GM10847 (cell line): ENCODE data around the gene DUSP10.

Source experiments
- POLR2A ChIP-seq: IDR thresholded peaks from 2 replicates; pipeline ENCODE4 v1.6.1; 2011; ENCODE audit not compliant: insufficient read length; ENCODE audit errors: extremely low read depth

Gene DUSP10

DNA sequence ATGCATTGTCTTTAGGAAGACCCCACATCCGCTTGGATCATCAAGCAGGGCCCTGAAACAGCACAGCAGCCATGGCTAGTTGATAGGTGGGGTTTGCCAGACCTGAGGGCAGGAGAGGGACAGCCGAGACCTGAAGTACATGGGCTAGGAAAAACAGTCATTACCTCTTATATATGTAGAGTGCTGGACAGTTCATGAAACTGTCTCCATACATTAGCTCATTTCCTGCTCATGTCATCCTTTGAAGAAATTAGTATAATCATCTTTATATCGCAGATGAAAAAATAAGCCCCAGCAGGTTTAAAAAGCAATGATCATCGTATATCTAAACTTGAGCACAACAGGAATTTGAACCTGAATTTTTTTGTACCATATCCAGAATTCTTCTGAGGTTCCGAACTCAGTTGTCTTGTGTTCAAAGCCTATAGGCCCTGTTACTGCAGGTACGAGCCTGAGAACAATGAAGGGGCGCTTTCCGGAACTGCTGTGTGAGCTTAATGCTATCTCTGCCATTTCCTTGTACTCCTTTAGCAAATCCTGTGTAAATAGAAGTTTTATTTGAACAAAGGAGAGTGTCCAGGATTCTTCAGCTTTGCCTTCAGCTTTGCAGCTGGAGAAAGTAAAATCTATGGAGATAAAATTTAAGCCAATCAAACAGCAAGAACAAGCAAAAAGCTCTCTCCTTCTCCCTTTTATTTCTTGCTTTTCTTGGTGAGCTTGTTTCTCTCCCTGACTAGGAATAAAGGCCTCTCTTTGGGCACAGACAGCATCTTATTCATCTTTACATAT lies 32.4 kb upstream of the DUSP10 start:
- no peak for TF ChIP-seq POLR2A

DNA sequence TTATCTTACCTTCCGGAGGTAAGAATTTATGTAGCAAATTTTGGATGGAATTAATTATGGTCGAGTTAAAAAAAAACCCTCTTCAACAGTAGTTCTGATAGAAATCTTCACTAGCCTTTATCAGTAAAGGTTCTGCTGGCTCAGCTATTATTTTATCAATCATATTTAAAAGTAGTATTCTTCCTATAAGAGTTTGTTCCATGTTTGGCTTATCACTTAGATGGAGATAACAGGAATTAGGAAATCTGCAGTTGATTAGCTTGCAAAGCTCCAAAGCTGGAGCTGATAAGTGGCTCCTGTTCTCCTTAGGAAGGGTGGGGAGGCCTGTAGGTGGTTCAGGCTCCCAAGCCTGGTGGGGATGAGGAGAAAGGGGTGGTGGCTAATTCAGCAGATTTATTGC lies 31.5 kb upstream of the DUSP10 start:
- no peak for TF ChIP-seq POLR2A

DNA sequence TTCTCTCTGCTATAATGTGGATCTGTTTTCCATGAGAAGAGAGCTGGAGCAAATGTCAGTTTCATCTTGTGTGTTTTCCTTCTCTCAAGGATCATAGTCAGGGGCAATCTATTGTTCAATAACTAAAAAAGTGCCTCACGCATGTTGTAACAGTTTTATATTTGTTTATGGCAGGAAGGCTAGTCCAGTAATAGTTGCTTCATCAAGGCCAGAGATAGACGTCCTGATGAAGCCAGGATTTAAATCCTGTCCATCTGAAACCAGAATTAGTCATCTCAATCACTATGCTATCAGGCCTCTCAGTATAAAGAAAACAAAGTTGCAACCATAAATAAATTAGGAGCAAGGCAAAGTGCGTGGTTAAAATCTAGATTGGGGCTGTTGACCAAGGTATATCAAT lies 30.2 kb upstream of the DUSP10 start:
- TF ChIP-seq POLR2A = no peak

GRCh38 chr1:221768444-221769066 lies 26.7 kb upstream of the DUSP10 start:
- TF ChIP-seq POLR2A = no peak

- no peak for TF ChIP-seq POLR2A
Observed at GRCh38 chr1:221766210-221766609, 24.3 kb upstream of the DUSP10 start.

DNA sequence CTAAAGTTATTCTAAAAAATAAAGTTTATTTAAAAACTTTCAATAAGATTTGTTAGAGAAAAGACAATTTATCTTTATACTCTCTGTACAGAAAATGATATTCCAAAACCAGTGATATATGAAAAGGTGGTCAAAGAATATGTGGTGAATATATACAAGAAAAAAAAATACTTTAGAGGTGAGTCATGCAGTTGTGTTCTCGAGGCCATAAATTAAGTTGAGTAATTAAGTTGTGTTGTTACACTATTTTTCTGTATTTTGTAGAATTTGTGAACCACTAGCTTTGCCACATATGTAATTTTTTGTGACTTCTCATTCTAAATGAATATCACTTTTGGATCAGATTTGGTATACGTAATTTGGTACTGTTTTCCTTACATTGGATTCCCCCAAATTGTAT lies 23.6 kb upstream of the DUSP10 start:
- TF ChIP-seq POLR2A = no peak

DNA sequence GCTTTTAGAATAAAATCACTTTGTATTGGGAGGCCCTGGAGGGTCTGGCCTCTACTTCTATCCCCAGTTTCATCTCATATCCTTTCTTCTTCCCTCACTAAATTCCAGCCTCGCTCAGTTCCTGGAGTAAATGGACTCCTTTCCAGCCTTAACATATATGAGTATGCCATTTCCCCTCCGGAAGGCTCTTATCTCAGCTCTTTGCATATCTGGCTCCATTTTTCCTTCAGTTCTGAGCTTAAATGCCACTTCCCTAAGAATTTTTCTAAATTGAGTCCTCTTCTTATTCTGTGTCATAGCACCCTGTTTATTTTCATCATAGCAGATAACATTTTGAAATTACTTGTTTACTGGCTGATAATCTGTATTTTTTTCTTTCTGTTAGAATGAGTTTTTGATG lies 20.2 kb upstream of the DUSP10 start:
- TF ChIP-seq POLR2A = no peak

- TF ChIP-seq POLR2A = no peak
Observed at GRCh38 chr1:221761354-221762002, 19.6 kb upstream of the DUSP10 start.

- TF ChIP-seq POLR2A = no peak
Observed at GRCh38 chr1:221760911-221761310, 19.0 kb upstream of the DUSP10 start.

- no peak for TF ChIP-seq POLR2A
Observed at GRCh38 chr1:221759436-221759835, 17.5 kb upstream of the DUSP10 start.

GRCh38 chr1:221758455-221758854 lies 16.6 kb upstream of the DUSP10 start:
- no peak for TF ChIP-seq POLR2A

DNA sequence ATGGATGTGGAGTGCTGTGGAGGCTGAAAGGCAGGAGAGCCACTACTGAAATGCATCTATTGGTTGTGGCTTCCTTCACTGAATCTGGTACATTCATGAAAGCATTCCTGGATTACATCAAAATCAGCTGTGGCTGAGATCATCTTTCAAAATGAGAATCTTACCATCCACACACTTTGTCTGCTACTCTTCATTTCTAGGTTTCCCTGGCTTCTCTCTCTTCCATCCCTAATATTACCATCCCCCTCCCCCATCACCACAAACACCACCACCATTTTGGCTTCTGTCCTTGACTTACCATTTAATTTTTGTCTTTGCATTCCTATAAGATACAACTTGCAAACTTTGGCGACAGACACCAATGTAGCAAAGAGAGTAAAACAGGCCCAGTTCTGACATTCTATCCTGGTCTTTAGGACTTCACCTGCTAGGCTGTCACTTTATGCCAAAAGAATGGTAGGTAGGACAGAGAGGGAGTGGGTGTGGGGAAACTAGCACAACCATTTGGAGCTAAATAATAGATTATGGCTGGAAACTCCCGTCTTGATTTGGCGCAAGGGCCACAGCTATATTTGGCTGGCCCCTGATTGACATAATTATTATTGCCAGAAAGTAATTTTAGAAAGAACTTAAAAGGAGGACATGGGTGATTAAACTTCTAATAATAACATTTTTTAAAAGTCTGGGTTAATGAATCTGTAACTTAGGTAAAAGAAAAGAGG lies 15.1 kb upstream of the DUSP10 start:
- TF ChIP-seq POLR2A = no peak

GRCh38 chr1:221753828-221754188 lies 11.9 kb upstream of the DUSP10 start:
- TF ChIP-seq POLR2A = no peak

GRCh38 chr1:221751226-221751887 lies 9.5 kb upstream of the DUSP10 start:
- no peak for TF ChIP-seq POLR2A

GRCh38 chr1:221748981-221749380 lies 7.1 kb upstream of the DUSP10 start:
- TF ChIP-seq POLR2A = no peak
